GM18907 (cell line): Measurements from ENCODE around the gene ARHGAP27.
"Not testable (repeated sequence)": the region's sequence is repeated elsewhere in the genome, so short reads cannot be mapped to it uniquely, and the experiment has no call there.

Source experiments
- ATAC-seq: cut with Tn5 transposase; IDR thresholded peaks from one replicate; pipeline ENCODE4 v1.9.1; 2021; ENCODE audit warnings: mild to moderate bottlenecking, moderate library complexity; ENCODE audit not compliant: unreplicated experiment

Gene ARHGAP27

GRCh38 chr17:45432405-45433158 lies at the start of gene ARHGAP27:
TSS of gene ARHGAP27 (minus strand) at chr17:45432870. CDS start at chr17:45430279, 2,591 bp downstream.
- ATAC-seq = no peak

GRCh38 chr17:45482317-45482716 lies 49.6 kb upstream of the ARHGAP27 start:
- not testable (repeated sequence) for ATAC-seq

- not testable (repeated sequence) for ATAC-seq
Measured at GRCh38 chr17:45475436-45475835, 42.8 kb upstream of the ARHGAP27 start.

- ATAC-seq = not testable (repeated sequence)
Measured at GRCh38 chr17:45472249-45472648, 39.6 kb upstream of the ARHGAP27 start.

GRCh38 chr17:45469204-45469563 lies 36.5 kb upstream of the ARHGAP27 start:
- not testable (repeated sequence) for ATAC-seq

- not testable (repeated sequence) for ATAC-seq
Measured at GRCh38 chr17:45468293-45469203, 35.9 kb upstream of the ARHGAP27 start.

- ATAC-seq = peak; percentile 86
Measured at GRCh38 chr17:45461524-45462327, 29.1 kb upstream of the ARHGAP27 start.

GRCh38 chr17:45460422-45460821 lies 27.8 kb upstream of the ARHGAP27 start:
- ATAC-seq = not testable (repeated sequence)

- ATAC-seq = not testable (repeated sequence)
Measured at GRCh38 chr17:45454341-45454740, 21.7 kb upstream of the ARHGAP27 start.

- ATAC-seq = not testable (repeated sequence)
Measured at GRCh38 chr17:45453731-45454130, 21.1 kb upstream of the ARHGAP27 start.

GRCh38 chr17:45453225-45453534 lies 20.5 kb upstream of the ARHGAP27 start:
- ATAC-seq = not testable (repeated sequence)

GRCh38 chr17:45452329-45453224 lies 19.9 kb upstream of the ARHGAP27 start:
- ATAC-seq = not testable (repeated sequence)

GRCh38 chr17:45451660-45452059 lies 19.0 kb upstream of the ARHGAP27 start:
- not testable (repeated sequence) for ATAC-seq

- no peak for ATAC-seq
Measured at GRCh38 chr17:45451131-45451530, 18.5 kb upstream of the ARHGAP27 start.

GRCh38 chr17:45449708-45450329 lies 17.1 kb upstream of the ARHGAP27 start:
- not testable (repeated sequence) for ATAC-seq

- ATAC-seq = not testable (repeated sequence)
Measured at GRCh38 chr17:45449260-45449659, 16.6 kb upstream of the ARHGAP27 start.

- ATAC-seq = not testable (repeated sequence)
Measured at GRCh38 chr17:45448483-45448882, 15.8 kb upstream of the ARHGAP27 start.

GRCh38 chr17:45448066-45448465 lies 15.4 kb upstream of the ARHGAP27 start:
- ATAC-seq = not testable (repeated sequence)

- not testable (repeated sequence) for ATAC-seq
Measured at GRCh38 chr17:45447650-45448049, 15.0 kb upstream of the ARHGAP27 start.
